ENCODE data around the gene TMEM115.

GRCh38 chr3:50318615-50319014, 40.7 kb downstream of the TMEM115 start:
- TF ChIP-seq POLR2A (IDR thresholded peaks at IDR 0.05) (no peak), CTCF (IDR thresholded peaks at IDR 0.05) (no peak)

Measured in thyroid gland (tissue), 4 donors.